ENCODE results near the gene PPP6R1.

The PPP6R1 gene

GRCh38 chr19:55266404-55266803, 7.6 kb upstream of the PPP6R1 start:
- TF ChIP-seq, protein P1, sequence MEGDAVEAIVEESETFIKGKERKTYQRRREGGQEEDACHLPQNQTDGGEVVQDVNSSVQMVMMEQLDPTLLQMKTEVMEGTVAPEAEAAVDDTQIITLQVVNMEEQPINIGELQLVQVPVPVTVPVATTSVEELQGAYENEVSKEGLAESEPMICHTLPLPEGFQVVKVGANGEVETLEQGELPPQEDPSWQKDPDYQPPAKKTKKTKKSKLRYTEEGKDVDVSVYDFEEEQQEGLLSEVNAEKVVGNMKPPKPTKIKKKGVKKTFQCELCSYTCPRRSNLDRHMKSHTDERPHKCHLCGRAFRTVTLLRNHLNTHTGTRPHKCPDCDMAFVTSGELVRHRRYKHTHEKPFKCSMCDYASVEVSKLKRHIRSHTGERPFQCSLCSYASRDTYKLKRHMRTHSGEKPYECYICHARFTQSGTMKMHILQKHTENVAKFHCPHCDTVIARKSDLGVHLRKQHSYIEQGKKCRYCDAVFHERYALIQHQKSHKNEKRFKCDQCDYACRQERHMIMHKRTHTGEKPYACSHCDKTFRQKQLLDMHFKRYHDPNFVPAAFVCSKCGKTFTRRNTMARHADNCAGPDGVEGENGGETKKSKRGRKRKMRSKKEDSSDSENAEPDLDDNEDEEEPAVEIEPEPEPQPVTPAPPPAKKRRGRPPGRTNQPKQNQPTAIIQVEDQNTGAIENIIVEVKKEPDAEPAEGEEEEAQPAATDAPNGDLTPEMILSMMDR (IDR thresholded peaks at IDR 0.05; ENCODE audit: low read depth, low read length, missing control alignments) = no peak
- no peak overlapping the region for H3K27ac ChIP-seq
- H3K4me3 ChIP-seq (ENCODE audit: low read depth, low read length) = no peak overlapping the region
- H3K36me3 ChIP-seq (replicated peaks) = no peaks in the 10 kb centered on the region
- DNase-seq = no peak
- H3K27me3 ChIP-seq (replicated peaks) = no peaks in the 10 kb centered on the region
- in situ Hi-C loops (cut with HindIII; ENCODE audit: low pct_ligation_motif_present, low sequenced_read_pairs) = no loop called here

DNA sequence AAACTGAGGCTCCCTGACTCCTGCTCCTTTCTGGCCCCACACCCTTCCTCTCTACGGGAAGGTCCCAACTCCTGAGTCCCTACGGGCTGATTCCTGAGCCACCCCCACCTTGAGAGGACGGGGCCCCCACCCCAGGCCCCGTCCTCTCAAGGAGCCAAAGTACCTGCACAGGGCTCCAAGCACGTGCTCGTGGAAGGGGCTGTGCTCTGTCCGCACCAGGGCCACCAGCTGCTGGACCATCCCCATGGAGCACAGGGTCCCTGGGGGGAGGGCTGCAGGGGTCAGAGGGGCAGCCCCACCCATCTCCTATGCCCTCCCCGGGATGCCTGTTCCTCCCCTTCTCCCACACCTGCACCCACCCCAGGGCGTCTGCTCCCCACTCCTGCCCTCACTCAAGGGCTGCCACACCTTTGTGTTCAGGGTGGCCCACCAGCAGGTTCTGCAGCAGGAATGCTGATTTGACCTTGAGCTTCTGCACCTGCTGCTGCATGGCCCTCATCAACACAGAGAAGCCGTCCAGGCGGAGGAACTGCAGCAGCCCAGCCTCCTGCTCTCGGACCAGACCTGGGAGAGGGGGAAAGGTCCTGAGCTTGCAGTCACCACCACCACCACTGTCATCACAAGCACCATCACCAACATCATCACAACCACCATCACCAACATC, 7.0 kb upstream of the PPP6R1 start:
- no peak for DNase-seq
- Histone ChIP-seq H3K27ac (no peak overlapping the region), H3K36me3 (replicated peaks) (no peaks in the 10 kb centered on the region), H3K27me3 (replicated peaks) (no peaks in the 10 kb centered on the region), H3K4me3 (ENCODE audit: low read depth, low read length) (no peak overlapping the region)
- TF ChIP-seq, protein P1 (IDR thresholded peaks at IDR 0.05; ENCODE audit: low read depth, low read length, missing control alignments) = no peak
- in situ Hi-C loops (cut with HindIII; ENCODE audit: low pct_ligation_motif_present, low sequenced_read_pairs) = no loop called here

DNA sequence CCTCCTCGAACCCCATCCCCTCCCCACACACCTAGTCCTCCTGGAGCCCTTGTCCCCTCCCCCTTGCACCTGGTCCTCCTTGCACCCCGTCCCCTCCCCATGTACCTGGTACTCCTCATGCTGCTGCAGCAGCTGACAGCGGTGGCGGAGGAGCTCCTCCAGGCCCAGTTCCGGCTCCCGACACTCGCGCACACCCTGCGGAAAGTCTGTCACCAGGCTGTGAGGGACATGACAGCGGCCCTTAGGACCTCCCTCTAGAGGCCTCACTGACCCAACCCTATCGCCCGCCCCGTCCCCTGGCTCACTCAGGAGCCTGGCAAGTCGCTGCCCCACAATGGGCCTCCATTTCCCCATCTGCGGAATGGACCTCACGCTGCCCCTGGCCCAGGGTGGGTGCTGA, 6.4 kb upstream of the PPP6R1 start:
- H3K36me3 ChIP-seq (replicated peaks) = no peaks in the 10 kb centered on the region
- in situ Hi-C loops (cut with HindIII; ENCODE audit: low pct_ligation_motif_present, low sequenced_read_pairs) = no loop called here
- H3K27ac ChIP-seq = no peak overlapping the region
- no peak for DNase-seq
- TF ChIP-seq, protein P1 (IDR thresholded peaks at IDR 0.05; ENCODE audit: low read depth, low read length, missing control alignments) = no peak
- no peaks in the 10 kb centered on the region for H3K27me3 ChIP-seq (replicated peaks)
- H3K4me3 ChIP-seq (ENCODE audit: low read depth, low read length) = no peak overlapping the region

DNA sequence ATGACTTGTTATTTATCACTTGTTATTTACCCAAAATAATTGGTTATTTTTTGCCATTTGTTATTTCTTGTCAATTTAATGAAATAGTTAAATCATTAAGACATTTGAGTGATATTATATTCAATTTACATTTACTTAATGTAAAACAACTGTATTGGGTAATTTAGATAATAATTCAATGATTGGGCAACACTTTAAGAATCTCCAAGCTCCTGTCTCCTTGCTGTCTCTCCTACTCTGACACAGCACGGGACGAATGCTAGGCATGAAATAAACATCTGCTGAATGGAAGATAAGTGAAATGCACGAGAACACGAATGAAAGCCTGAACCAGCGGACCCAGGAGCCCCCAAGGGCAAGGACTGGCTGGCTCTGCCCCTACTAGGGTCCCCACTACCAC, 5.7 kb upstream of the PPP6R1 start:
- in situ Hi-C loops (cut with HindIII; ENCODE audit: low pct_ligation_motif_present, low sequenced_read_pairs) = no loop called here
- H3K36me3 ChIP-seq (replicated peaks) = no peaks in the 10 kb centered on the region
- no peaks in the 10 kb centered on the region for H3K27me3 ChIP-seq (replicated peaks)

DNA sequence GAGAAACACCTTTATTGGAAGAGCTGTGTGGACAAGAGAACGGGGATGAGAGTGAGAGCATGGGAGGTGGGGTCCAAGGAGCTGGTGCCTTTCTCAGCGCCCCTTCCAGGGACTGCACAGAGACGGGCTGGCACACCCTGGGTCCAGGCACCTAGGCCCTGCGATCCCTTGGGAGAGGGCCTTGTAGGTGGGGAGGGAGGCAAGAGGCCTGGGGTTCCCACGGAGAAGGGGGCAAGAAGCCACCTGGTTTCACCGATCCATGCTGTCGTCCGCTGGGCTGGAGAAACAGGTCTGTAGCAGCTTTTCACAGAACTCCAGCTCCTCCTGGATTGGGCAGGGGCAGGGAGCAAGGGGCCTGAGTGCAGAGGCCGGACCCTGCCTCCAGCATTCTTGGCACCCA, 3.5 kb upstream of the PPP6R1 start:
- no peaks in the 10 kb centered on the region for H3K36me3 ChIP-seq (replicated peaks)
- DNase-seq = no peak
- in situ Hi-C loops (cut with HindIII; ENCODE audit: low pct_ligation_motif_present, low sequenced_read_pairs) = no loop called here
- TF ChIP-seq, protein P1 (IDR thresholded peaks at IDR 0.05; ENCODE audit: low read depth, low read length, missing control alignments) = no peak
- H3K4me3 ChIP-seq (ENCODE audit: low read depth, low read length) = no peak overlapping the region
- H3K27me3 ChIP-seq (replicated peaks) = no peaks in the 10 kb centered on the region
- H3K27ac ChIP-seq = no peak overlapping the region

More for the DNA sequence above, 5.7 kb upstream of the PPP6R1 start:
- TF ChIP-seq, protein P1 (IDR thresholded peaks at IDR 0.05; ENCODE audit: low read depth, low read length, missing control alignments) = no peak
- H3K27ac ChIP-seq = no peak overlapping the region
- DNase-seq = no peak
- no peak overlapping the region for H3K4me3 ChIP-seq (ENCODE audit: low read depth, low read length)

DNA sequence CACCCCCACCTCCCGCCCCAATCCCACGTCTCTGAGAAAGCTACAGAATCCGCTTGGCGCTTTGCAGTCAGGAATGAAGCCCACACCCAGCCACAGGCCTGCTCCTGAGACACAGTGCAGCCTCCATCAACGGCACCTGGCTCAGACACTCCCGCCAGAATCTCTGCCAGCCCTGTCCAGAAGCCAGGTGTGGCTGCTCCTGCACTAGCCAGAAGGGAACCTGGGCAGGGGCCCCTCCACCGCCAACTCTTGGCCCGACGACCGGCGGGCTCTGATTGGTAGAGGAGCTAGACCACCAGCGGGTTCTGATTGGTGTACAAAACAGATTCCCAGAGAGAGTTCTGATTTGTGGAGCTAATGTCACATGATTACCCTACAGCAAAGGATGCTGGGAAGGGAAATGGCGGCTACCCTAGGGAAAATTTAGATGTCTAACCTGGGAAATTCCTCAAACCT, 2.9 kb upstream of the PPP6R1 start:
- no peaks in the 10 kb centered on the region for H3K27me3 ChIP-seq (replicated peaks)
- no peak for DNase-seq
- H3K4me3 ChIP-seq (ENCODE audit: low read depth, low read length) = no peak overlapping the region
- TF ChIP-seq, protein P1 (IDR thresholded peaks at IDR 0.05; ENCODE audit: low read depth, low read length, missing control alignments) = no peak
- in situ Hi-C loops (cut with HindIII; ENCODE audit: low pct_ligation_motif_present, low sequenced_read_pairs) = no loop called here
- no peak overlapping the region for H3K27ac ChIP-seq
- no peaks in the 10 kb centered on the region for H3K36me3 ChIP-seq (replicated peaks)

Measured in brain microvascular endothelial cell (primary cell).